HUES6 (cell line): ENCODE measurements around the gene BBC3.

Experiments used
- H3K27ac ChIP-seq: 2 replicates; pipeline ENCODE4 v1.7.0; 2013; ENCODE audit warnings: low read depth, mild to moderate bottlenecking, low read length, inconsistent platforms
- H3K27me3 ChIP-seq: 2 replicates; pipeline ENCODE4 v1.6.1; 2013; ENCODE audit warnings: low read length; ENCODE audit not compliant: control insufficient read depth, insufficient read depth
- H3K36me3 ChIP-seq: 2 replicates; pipeline ENCODE4 v1.6.1; 2013; ENCODE audit warnings: low read length; ENCODE audit not compliant: control insufficient read depth, insufficient read depth
- H3K4me1 ChIP-seq: 2 replicates; pipeline ENCODE4 v1.6.1; 2013; ENCODE audit warnings: low read length; ENCODE audit not compliant: control insufficient read depth, insufficient read depth
- H3K4me3 ChIP-seq: 2 replicates; pipeline ENCODE4 v1.5.1; 2013; ENCODE audit warnings: low read depth, low read length
- H3K9ac ChIP-seq: one replicate; pipeline ENCODE4 v1.6.1; 2013; ENCODE audit warnings: mild to moderate bottlenecking, low read length
- H3K9me3 ChIP-seq: 2 replicates; pipeline ENCODE4 v1.6.1; 2013; ENCODE audit warnings: low read depth, low read length; ENCODE audit not compliant: control insufficient read depth, insufficient read depth

BBC3 gene

GRCh38 chr19:47186446-47187334, 44.3 kb downstream of the BBC3 start:
- Histone ChIP-seq H3K36me3 (peaks cover 83% of the 10 kb centered on the region), H3K27ac (peak overlapping the region; percentile 39; the same call in 1 of the 2 replicates), H3K9me3 (no peaks in the 10 kb centered on the region), H3K4me3 (no peak overlapping the region), H3K4me1 (peaks cover 27% of the 10 kb centered on the region; the same call in 1 of the 2 replicates), H3K9ac (no peak overlapping the region), H3K27me3 (no peaks in the 10 kb centered on the region)

GRCh38 chr19:47183601-47184000, 47.4 kb downstream of the BBC3 start:
- Histone ChIP-seq H3K36me3 (peaks cover 73% of the 10 kb centered on the region), H3K9ac (no peak overlapping the region)

GRCh38 chr19:47179653-47180310, 51.2 kb downstream of the BBC3 start:
- no peaks in the 10 kb centered on the region for H3K9me3 ChIP-seq
- no peak overlapping the region for H3K27ac ChIP-seq
- no peaks in the 10 kb centered on the region for H3K4me1 ChIP-seq
- H3K36me3 ChIP-seq = peaks cover 80% of the 10 kb centered on the region
- no peak overlapping the region for H3K9ac ChIP-seq
- no peak overlapping the region for H3K4me3 ChIP-seq
- no peaks in the 10 kb centered on the region for H3K27me3 ChIP-seq

More at GRCh38 chr19:47183601-47184000, 47.4 kb downstream of the BBC3 start:
- Histone ChIP-seq H3K27ac (no peak overlapping the region), H3K4me1 (peaks cover 13% of the 10 kb centered on the region; the same call in 1 of the 2 replicates), H3K27me3 (no peaks in the 10 kb centered on the region), H3K9me3 (no peaks in the 10 kb centered on the region), H3K4me3 (no peak overlapping the region)

- Histone ChIP-seq H3K4me1 (no peaks in the 10 kb centered on the region), H3K27ac (no peak overlapping the region), H3K9me3 (no peaks in the 10 kb centered on the region), H3K27me3 (no peaks in the 10 kb centered on the region), H3K4me3 (no peak overlapping the region), H3K9ac (no peak overlapping the region), H3K36me3 (peaks cover 78% of the 10 kb centered on the region)
Measured at GRCh38 chr19:47176627-47177090, 54.3 kb downstream of the BBC3 start.

GRCh38 chr19:47176071-47176626, 54.9 kb downstream of the BBC3 start:
- Histone ChIP-seq H3K27ac (no peak overlapping the region), H3K9ac (no peak overlapping the region), H3K36me3 (peaks cover 81% of the 10 kb centered on the region), H3K4me1 (no peaks in the 10 kb centered on the region), H3K4me3 (no peak overlapping the region), H3K9me3 (no peaks in the 10 kb centered on the region), H3K27me3 (no peaks in the 10 kb centered on the region)

GRCh38 chr19:47172666-47173455, 58.1 kb downstream of the BBC3 start:
- Histone ChIP-seq H3K4me1 (no peaks in the 10 kb centered on the region), H3K9ac (no peak overlapping the region), H3K27ac (no peak overlapping the region), H3K9me3 (no peaks in the 10 kb centered on the region), H3K27me3 (no peaks in the 10 kb centered on the region), H3K36me3 (peaks cover 89% of the 10 kb centered on the region), H3K4me3 (no peak overlapping the region)
